ENCODE results near the gene TRPV2. TPM values are rescaled to one million over a fixed set of nuclear protein-coding genes. Genes with fewer than 3 reads are reported as not detected.
A peak's percentile ranks its signal among the peaks of the same experiment; 100 is the strongest.

TRPV2 gene
- total and polyA plus RNA-seq, 10 of the 15 experiments (the other 5 are each of a cell fraction or from before 2014, with no cell fraction given), result 8.9 to 94.4 (median 54.1) TPM

GRCh38 chr17:16442594-16443510 is 27.5 kb downstream of the TRPV2 start:
- H3K9me3 ChIP-seq (replicated peaks; ENCODE audit: control insufficient read depth, insufficient read depth, low read length), result no peaks in the 10 kb centered on the region; the same call in 2 of the 3 replicates
- ChIA-PET CTCF (interaction anchor here (0.9 to 4.4 kb wide), 10 partner anchors 8 to 146 kb away, joined by 3 to 35 read pairs (median 12); partner anchors contain the start of gene TRPV2), POLR2A (interaction anchor here (1.1 kb wide), 1 partner anchor 23 kb away, joined by 3 read pairs; no protein-coding TSS in a partner anchor), RAD21 (ENCODE audit: unreplicated experiment) (interaction anchor here (1.8 to 5.4 kb wide), 2 partner anchors 10 to 26 kb away, joined by 5 to 82 read pairs; partner anchors contain the start of gene TRPV2), SMC1A (ENCODE audit: uncharacterized antibody, unreplicated experiment) (interaction anchor here (1.0 to 2.6 kb wide), 4 partner anchors 10 to 79 kb away, joined by 3 to 23 read pairs (median 4); no protein-coding TSS in a partner anchor)
- H3K9ac ChIP-seq (ENCODE audit: control insufficient read depth, insufficient read depth, low read length), result peak overlapping the region; percentile 95
- ATAC-seq (no peak), DNase-seq (ENCODE audit: low read depth, low spot score) (no peak), FAIRE-seq (no peak)
- intact Hi-C loops (cut with micrococcal nuclease; ENCODE audit: unreplicated experiment) (no loop called here), in situ Hi-C loops (cut with MboI) (no loop called here)
- H3K36me3 ChIP-seq (ENCODE audit: control insufficient read depth in 2 of 2, insufficient read depth in 2 of 2, low read length in 1 of 2), result peaks cover 26 to 39% of the 10 kb centered on the region in 2 experiments
- H3K79me2 ChIP-seq (ENCODE audit: control insufficient read depth, insufficient read depth, low read length), result peaks cover 55% of the 10 kb centered on the region
- H4K20me1 ChIP-seq (ENCODE audit: control insufficient read depth, insufficient read depth), result peaks cover 6% of the 10 kb centered on the region
- H3K4me2 ChIP-seq (ENCODE audit: control insufficient read depth, insufficient read depth), result peak overlapping the region; percentile 97
- H3K4me3 ChIP-seq, result peak overlapping the region; percentile 97
- BruUV-seq (replicated peaks), result no TSS peak
- 41% methylated on average over 7 of the region's 7 CpGs for WGBS (ENCODE audit: insufficient coverage, insufficient replicate concordance, low lambda C conversion rate, missing lambda C conversion rate)
- no peak overlapping the region for H2AFZ ChIP-seq (ENCODE audit: control insufficient read depth, low read depth, low read length)
- H3K4me1 ChIP-seq (ENCODE audit: control insufficient read depth, insufficient read depth, low read length), result peaks cover 10% of the 10 kb centered on the region
- H3K27me3 ChIP-seq (replicated peaks in 1 of 2; ENCODE audit: control insufficient read depth in 2 of 2, insufficient read depth in 2 of 2, low read length in 1 of 2), result no peaks in the 10 kb centered on the region
- peak overlapping the region; percentile 79 for H3K27ac ChIP-seq (ENCODE audit: control insufficient read depth, insufficient read depth)
- TF ChIP-seq STAT3 (IDR thresholded peaks at IDR 0.05; ENCODE audit: low read depth, low read length) (no peak), NRF1 (conservative IDR thresholded peaks at IDR 0.05; ENCODE audit: low read depth, low read length) (no peak), NFXL1 (IDR thresholded peaks at IDR 0.05; ENCODE audit: borderline replicate concordance) (no peak), POLR2AphosphoS2 (IDR thresholded peaks at IDR 0.05; ENCODE audit: low read depth, low read length) (peak; percentile 48; the same call in 1 of the 2 replicates), CHD1 (IDR thresholded peaks at IDR 0.05; ENCODE audit: low read depth, low read length) (no peak), TCF12 (IDR thresholded peaks at IDR 0.05; ENCODE audit: low read depth, low read length) (no peak), E2F8 (IDR thresholded peaks at IDR 0.05; ENCODE audit: low read depth, partially characterized antibody) (no peak), HDGF (IDR thresholded peaks at IDR 0.05) (no peak), MTA3 (IDR thresholded peaks at IDR 0.05; ENCODE audit: borderline replicate concordance, low read length) (peak; percentile 44; the same call in 1 of the 2 replicates), PBX3 (IDR thresholded peaks at IDR 0.05; ENCODE audit: insufficient replicate concordance, low read depth, low read length) (no peak), BCL3 (IDR thresholded peaks at IDR 0.05; ENCODE audit: borderline replicate concordance, insufficient read depth, low read depth, low read length, poor library complexity, severe bottlenecking) (peak; percentile 18), POLR2AphosphoS5 (IDR thresholded peaks at IDR 0.05; ENCODE audit: low read length) (0 out of 2 replicates have a peak, but pooled peaks have one; percentile 16), PML (IDR thresholded peaks at IDR 0.05; ENCODE audit: low read length) (no peak), CHD4 (IDR thresholded peaks at IDR 0.05) (no peak)

Measured in GM12878 (cell line).